ENCODE measurements around the gene TIGD3.

- TF ChIP-seq CEBPB (IDR thresholded peaks at IDR 0.05): no peak
- TF ChIP-seq EP300 (IDR thresholded peaks at IDR 0.05; ENCODE audit: borderline replicate concordance): no peak
- no peak for TF ChIP-seq TCF12 (IDR thresholded peaks at IDR 0.05; ENCODE audit: low read depth)
- TF ChIP-seq REST (IDR thresholded peaks at IDR 0.05; ENCODE audit: low read depth): no peak
- no peak for TF ChIP-seq ZBTB7A (IDR thresholded peaks at IDR 0.05; ENCODE audit: low read depth)
- no peak for TF ChIP-seq TAF1 (IDR thresholded peaks at IDR 0.05; ENCODE audit: low read depth)
- no peak for TF ChIP-seq CREB1 (IDR thresholded peaks at IDR 0.05; ENCODE audit: low read depth)
- TF ChIP-seq TEAD4 (IDR thresholded peaks at IDR 0.05): no peak
- no peak for TF ChIP-seq MAX (IDR thresholded peaks at IDR 0.05)
- TF ChIP-seq YY1 (IDR thresholded peaks at IDR 0.05; ENCODE audit: low read depth): no peak
- TF ChIP-seq FOXM1 (IDR thresholded peaks at IDR 0.05; ENCODE audit: borderline replicate concordance, low read depth): no peak
- no peak for TF ChIP-seq NFIC (IDR thresholded peaks at IDR 0.05)
These were observed 45.9 kb downstream of the TIGD3 start for GRCh38 chr11:65400307-65401072.
